Epithelial cell of prostate (primary cell): ENCODE measurements around the gene PJA1.

Source experiments
- DNase-seq: peaks from one replicate; pipeline ENCODE4 v3.0.0-alpha.2; 2011; ENCODE audit warnings: low read depth, low spot score
- H3K27ac ChIP-seq: fragments of 450-650 bp; 2 replicates; pipeline ENCODE4 v1.5.1; 2017; ENCODE audit warnings: mild to moderate bottlenecking

PJA1 gene

GRCh38 chrX:69120476-69120875, 44.8 kb downstream of the PJA1 start:
- no peak for DNase-seq
- H3K27ac ChIP-seq, result no peak overlapping the region

- DNase-seq, result no peak
- no peak overlapping the region for H3K27ac ChIP-seq
Observed at GRCh38 chrX:69119122-69119521, 46.1 kb downstream of the PJA1 start.

- no peak for DNase-seq
- H3K27ac ChIP-seq, result no peak overlapping the region
Observed at GRCh38 chrX:69117876-69118526, 47.3 kb downstream of the PJA1 start.

- DNase-seq, result peak; percentile 93
- H3K27ac ChIP-seq, result no peak overlapping the region
Observed at GRCh38 chrX:69116077-69116476, 49.2 kb downstream of the PJA1 start.

GRCh38 chrX:69113723-69114122, 51.5 kb downstream of the PJA1 start:
- no peak for DNase-seq
- H3K27ac ChIP-seq, result no peak overlapping the region
